Transverse colon (tissue), 4 donors: ENCODE data around the gene MYOM1. TPM values are rescaled to one million over a fixed set of nuclear protein-coding genes. Genes with fewer than 3 reads are reported as not detected.
"Not testable (repeated sequence)": the region's sequence is repeated elsewhere in the genome, so short reads cannot be mapped to it uniquely, and the experiment has no call there.

ENCODE experiments used
- DNase-seq: peaks from one replicate; pipeline ENCODE4 v3.0.0-alpha.2; 2019
- H3K27ac ChIP-seq, 4 donors: fragments of 200-600 bp; sonication (generic); 2 replicates each; pipeline ENCODE4 v1.5.1; 2016 to 2018; ENCODE audit warnings: inconsistent platforms in 4 of 4
- H3K27me3 ChIP-seq: fragments of 200-600 bp; sonication (generic); 2 replicates; pipeline ENCODE4 v1.5.1; 2017; ENCODE audit warnings: inconsistent platforms
- H3K36me3 ChIP-seq, 4 donors: fragments of 200-600 bp; sonication (generic); 2 replicates each; pipeline ENCODE4 v1.5.1; 2017 to 2019; ENCODE audit warnings: inconsistent platforms in 4 of 4
- H3K4me1 ChIP-seq, 4 donors: fragments of 200-600 bp; sonication (generic); 2 replicates each; pipeline ENCODE4 v1.5.1; 2017 to 2020; ENCODE audit warnings: inconsistent platforms in 4 of 4
- H3K4me3 ChIP-seq, 4 donors: fragments of 200-600 bp; sonication (generic); 1 replicate in 1 of 4; 2 replicates in 3 of 4; pipeline versions ENCODE4 v1.5.1 to v1.6.1; 2017 to 2019; ENCODE audit warnings: inconsistent platforms in 4 of 4
- H3K9me3 ChIP-seq, 2 donors: fragments of 200-600 bp; sonication (generic); 2 replicates each; pipeline ENCODE4 v1.5.1; 2017 to 2019; ENCODE audit warnings: inconsistent platforms in 2 of 2
- EP300 ChIP-seq: sonication (generic); formaldehyde crosslinking; IDR thresholded peaks from one replicate; pipeline ENCODE4 v1.6.1; 2017; ENCODE audit warnings: antibody characterized with exemption, low read depth
- POLR2A ChIP-seq: fragments of 450-650 bp; IDR thresholded peaks from one replicate; pipeline ENCODE4 v1.6.1; 2016; ENCODE audit warnings: antibody characterized with exemption, mild to moderate bottlenecking, moderate library complexity
- POLR2AphosphoS5 ChIP-seq, 3 donors: sonication (generic); formaldehyde crosslinking; IDR thresholded peaks; one replicate each; pipeline ENCODE4 v1.6.1; 2016; ENCODE audit warnings: antibody characterized with exemption in 3 of 3
- WGBS, 2 donors: methylation state at CpG; one replicate each; pipeline ENCODE4 v1.1.5; 2018; ENCODE audit warnings: low coverage in 1 of 2; 5-methylcytosine and 5-hydroxymethylcytosine counted together
- in situ Hi-C, 4 donors: fragments of 200-750 bp; cut with MboI; loops; one replicate each; pipeline versions ENCODE4 v1.15.0 to v1.15.1; 2017; ENCODE audit warnings: low sequenced_read_pairs in 3 of 4, low pct_ligation_motif_present in 1 of 4, low pct_unique_long_range_greater_than_20kb in 1 of 4
- intact Hi-C: fragments of 100-400 bp; cut with DNase I; formaldehyde crosslinking; loops from one replicate; pipeline ENCODE4 v1.15.1; 2023; ENCODE audit warnings: low total_unique reads
- total RNA-seq, 4 donors: library from RNA; depleted of rRNA; stranded (reverse); fragments of >200 nt; gene quantifications; one replicate each; pipeline ENCODE4 v1.1.0, GENCODE V29; 2016
- TF ChIP-seq, protein P1 (sequence below), 5 experiments: fragments of 200-600 bp in 3 of 5; fragments of 450-650 bp in 2 of 5; sonication (generic) in 3 of 5; IDR thresholded peaks; 1 replicate in 2 of 5; 2 replicates in 3 of 5; pipeline ENCODE4 v1.5.1; 2016 to 2017; ENCODE audit warnings: antibody characterized with exemption in 5 of 5, inconsistent platforms in 3 of 5, mild to moderate bottlenecking in 2 of 5, moderate library complexity in 1 of 5

Gene MYOM1
- total RNA-seq, 4 donors from 2014 or later: 6.0 to 30.4 (median 7.7) TPM

DNA sequence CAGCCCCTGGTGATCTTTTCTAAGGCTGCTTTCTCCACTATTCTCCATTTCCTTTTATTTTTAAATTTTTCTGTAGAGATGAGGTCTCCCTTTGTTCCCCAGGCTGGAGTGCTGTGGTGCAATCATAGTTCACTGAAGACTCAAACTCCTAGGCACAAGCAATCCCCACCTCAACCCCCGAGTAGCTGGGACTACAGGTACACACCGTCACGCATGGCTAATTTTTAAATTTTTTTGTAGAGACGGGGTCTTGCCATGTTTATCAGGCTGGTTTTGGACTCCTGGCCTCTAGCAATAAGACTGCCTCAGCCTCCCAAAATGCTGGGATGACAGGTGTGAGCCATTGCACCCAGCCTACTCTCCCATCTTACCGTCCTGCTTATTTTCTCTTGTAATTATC lies 184.1 kb downstream of the MYOM1 start:
- Histone ChIP-seq H3K36me3 (no peaks in the 10 kb centered on the region), H3K27ac (no peak overlapping the region), H3K4me3 (no peak overlapping the region), H3K27me3 (no peaks in the 10 kb centered on the region), H3K9me3 (no peaks in the 10 kb centered on the region), H3K4me1 (peaks cover 0 to 3% (median 0%) of the 10 kb centered on the region in 4 donors)
- no peak for TF ChIP-seq POLR2AphosphoS5 (IDR thresholded peaks at IDR 0.05)
- no peak for TF ChIP-seq EP300
- TF ChIP-seq POLR2A: no peak
- TF ChIP-seq, protein P1, sequence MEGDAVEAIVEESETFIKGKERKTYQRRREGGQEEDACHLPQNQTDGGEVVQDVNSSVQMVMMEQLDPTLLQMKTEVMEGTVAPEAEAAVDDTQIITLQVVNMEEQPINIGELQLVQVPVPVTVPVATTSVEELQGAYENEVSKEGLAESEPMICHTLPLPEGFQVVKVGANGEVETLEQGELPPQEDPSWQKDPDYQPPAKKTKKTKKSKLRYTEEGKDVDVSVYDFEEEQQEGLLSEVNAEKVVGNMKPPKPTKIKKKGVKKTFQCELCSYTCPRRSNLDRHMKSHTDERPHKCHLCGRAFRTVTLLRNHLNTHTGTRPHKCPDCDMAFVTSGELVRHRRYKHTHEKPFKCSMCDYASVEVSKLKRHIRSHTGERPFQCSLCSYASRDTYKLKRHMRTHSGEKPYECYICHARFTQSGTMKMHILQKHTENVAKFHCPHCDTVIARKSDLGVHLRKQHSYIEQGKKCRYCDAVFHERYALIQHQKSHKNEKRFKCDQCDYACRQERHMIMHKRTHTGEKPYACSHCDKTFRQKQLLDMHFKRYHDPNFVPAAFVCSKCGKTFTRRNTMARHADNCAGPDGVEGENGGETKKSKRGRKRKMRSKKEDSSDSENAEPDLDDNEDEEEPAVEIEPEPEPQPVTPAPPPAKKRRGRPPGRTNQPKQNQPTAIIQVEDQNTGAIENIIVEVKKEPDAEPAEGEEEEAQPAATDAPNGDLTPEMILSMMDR (IDR thresholded peaks at IDR 0.05): no peak
- DNase-seq: no peak
- intact Hi-C loops: no loop called here
- 88 to 100% methylated on average over 1 to 5 of the region's 5 CpGs for WGBS, 2 donors
- in situ Hi-C loops: no loop called here

DNA sequence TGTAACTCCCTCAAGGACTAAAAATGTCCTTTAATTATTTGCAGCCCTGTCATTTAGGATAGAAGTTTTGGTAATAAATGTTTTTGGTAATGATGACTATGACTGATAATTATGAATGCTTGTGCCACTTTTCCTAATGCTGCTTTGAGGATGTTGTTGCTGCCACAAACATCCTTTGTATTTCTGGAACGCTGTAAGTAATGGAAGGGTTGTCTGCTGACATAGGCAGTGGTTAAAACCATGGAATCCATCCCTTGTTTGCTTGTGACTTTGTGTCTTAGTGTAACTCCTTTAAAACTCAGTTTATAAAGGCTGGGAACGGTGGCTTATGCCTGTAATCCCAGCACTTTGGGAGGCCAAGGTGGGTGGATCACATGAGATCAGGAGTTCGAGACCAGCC lies 187.0 kb downstream of the MYOM1 start:
- no peak overlapping the region for H3K27ac ChIP-seq
- TF ChIP-seq, protein P1 (IDR thresholded peaks at IDR 0.05): no peak
- no peak for TF ChIP-seq POLR2A
- TF ChIP-seq EP300: no peak
- no peak for TF ChIP-seq POLR2AphosphoS5 (IDR thresholded peaks at IDR 0.05)
- intact Hi-C loops (no loop called here), in situ Hi-C loops (no loop called here)
- peaks cover 9 to 12% (median 11%) of the 10 kb centered on the region in 4 donors for H3K4me1 ChIP-seq
- no peaks in the 10 kb centered on the region for H3K36me3 ChIP-seq
- H3K4me3 ChIP-seq: no peak overlapping the region
- 90 to 100% methylated on average over 1 to 3 of the region's 3 CpGs for WGBS, 2 donors
- H3K27me3 ChIP-seq: no peaks in the 10 kb centered on the region
- H3K9me3 ChIP-seq: no peaks in the 10 kb centered on the region
- no peak for DNase-seq

DNA sequence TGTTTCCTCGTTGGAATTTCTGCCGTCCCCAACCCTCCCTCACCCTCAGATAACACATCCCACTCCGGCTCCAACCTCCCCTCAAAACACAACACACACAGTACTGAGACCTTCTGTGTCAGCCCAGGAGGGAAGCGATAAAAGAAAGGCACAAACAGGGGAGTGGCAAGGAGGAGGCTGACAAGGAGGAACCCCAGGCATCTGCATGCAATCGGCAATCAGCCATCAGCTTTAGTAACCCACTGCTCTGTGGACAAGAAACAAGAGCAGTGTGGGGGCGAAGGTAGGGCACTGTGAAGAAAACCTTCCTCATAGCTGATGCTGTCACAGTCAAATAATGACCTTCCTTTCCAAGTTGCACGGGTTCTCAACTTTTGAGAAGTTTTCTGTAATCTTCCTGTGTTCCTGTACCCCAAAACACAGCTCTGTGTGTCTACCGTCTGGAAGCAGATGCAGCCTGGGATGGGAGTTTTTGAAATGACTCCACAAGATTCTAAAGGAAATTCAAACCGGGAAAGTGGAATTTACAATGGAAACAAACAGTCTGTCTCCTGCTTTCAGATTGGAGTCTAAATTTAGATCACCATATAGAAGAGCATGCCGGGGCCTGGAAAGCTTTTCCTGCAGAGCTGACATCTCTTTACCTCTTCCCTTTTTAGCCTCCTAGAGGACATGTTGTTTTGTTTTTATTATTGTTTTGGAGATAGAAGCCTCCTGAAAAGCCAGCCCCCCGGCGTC lies 190.4 kb downstream of the MYOM1 start:
- in situ Hi-C loops: no loop called here
- TF ChIP-seq POLR2AphosphoS5 (IDR thresholded peaks at IDR 0.05) (no peak), POLR2A (no peak), EP300 (no peak)
- TF ChIP-seq, protein P1 (IDR thresholded peaks at IDR 0.05): no peak
- WGBS, 2 donors: 32 to 35% methylated on average over 6 to 12 of the region's 12 CpGs
- Histone ChIP-seq H3K9me3 (no peaks in the 10 kb centered on the region), H3K27ac (peak overlapping the region; percentile 18 to 51 (median 34)), H3K27me3 (no peaks in the 10 kb centered on the region), H3K4me1 (peaks cover 8 to 32% (median 19%) of the 10 kb centered on the region in 4 donors), H3K36me3 (no peaks in the 10 kb centered on the region), H3K4me3 (no peak overlapping the region)
- intact Hi-C loops: no loop called here
- DNase-seq: peak; percentile 17

DNA sequence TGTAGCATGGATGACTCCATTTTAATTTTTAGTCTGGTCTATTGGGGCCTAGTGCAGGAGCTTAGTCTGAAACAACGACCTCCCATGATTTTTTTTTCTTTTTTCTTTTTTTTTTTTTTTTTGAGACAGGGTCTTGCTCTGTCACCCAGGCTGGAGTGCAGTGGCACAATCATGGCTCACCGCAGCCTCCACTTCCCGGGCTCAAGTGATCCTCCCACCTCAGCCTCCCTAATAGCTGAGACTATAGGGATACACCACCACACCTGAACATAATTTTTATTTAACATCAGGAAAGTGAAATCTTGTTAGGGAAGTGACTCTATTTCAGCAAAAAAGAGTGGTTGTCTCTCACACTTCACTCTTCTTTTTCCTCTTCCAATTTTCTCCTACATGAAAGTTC lies 191.7 kb downstream of the MYOM1 start:
- H3K36me3 ChIP-seq, intact Hi-C loops, H3K4me3 ChIP-seq, H3K9me3 ChIP-seq, H3K27me3 ChIP-seq, DNase-seq, in situ Hi-C loops: not testable (repeated sequence)
- peak overlapping the region in 1 of 4 donors; percentile 14 for H3K27ac ChIP-seq
- WGBS, 2 donors: 95 to 98% methylated on average over 3 of the region's 3 CpGs
- peaks cover 8 to 32% (median 19%) of the 10 kb centered on the region in 4 donors for H3K4me1 ChIP-seq
